Neural cell (in vitro differentiated cells): ENCODE measurements around the gene PRPSAP1. TPM values are rescaled to one million over a fixed set of nuclear protein-coding genes. Genes with fewer than 3 reads are reported as not detected.

Experiments
- H2AFZ ChIP-seq: fragments of 200-600, 300-800 bp; sonication (generic), shearing (Covaris generic); 2 replicates; pipeline ENCODE4 v1.6.0; 2014; ENCODE audit warnings: low read depth, mild to moderate bottlenecking, antibody characterized with exemption, low read length, moderate library complexity
- H3F3A ChIP-seq: fragments of 200-600 bp; shearing (Covaris generic); 2 replicates; pipeline ENCODE4 v1.6.1; 2016; ENCODE audit warnings: mild to moderate bottlenecking, moderate library complexity, mixed read lengths, antibody characterized with exemption, low read length; ENCODE audit not compliant: insufficient read depth, poor library complexity, severe bottlenecking
- H3K27ac ChIP-seq: fragments of 200-600, 300-800 bp; sonication (generic), shearing (Covaris generic); 2 replicates; pipeline ENCODE4 v1.5.1; 2014; ENCODE audit warnings: mild to moderate bottlenecking, low read length, moderate library complexity
- H3K27me3 ChIP-seq: fragments of 300-800, 200-600 bp; sonication (generic), shearing (Covaris generic); 2 replicates; pipeline ENCODE4 v1.6.0; 2014; ENCODE audit warnings: mild to moderate bottlenecking, low read depth, low read length, moderate library complexity; ENCODE audit not compliant: insufficient read depth
- H3K36me3 ChIP-seq: fragments of 300-800, 200-600 bp; sonication (generic), shearing (Covaris generic); 2 replicates; pipeline ENCODE4 v1.5.1; 2014; ENCODE audit warnings: mild to moderate bottlenecking, antibody characterized with exemption, low read length, moderate library complexity; ENCODE audit not compliant: insufficient read depth
- H3K4me2 ChIP-seq: fragments of 300-800, 200-600 bp; sonication (generic), shearing (Covaris generic); 2 replicates; pipeline ENCODE4 v1.6.0; 2014; ENCODE audit warnings: mild to moderate bottlenecking, low read length
- H3K4me3 ChIP-seq: fragments of 300-800, 200-600 bp; sonication (generic), shearing (Covaris generic); 2 replicates; pipeline ENCODE4 v1.5.1; 2014; ENCODE audit warnings: mild to moderate bottlenecking, low read length, moderate library complexity
- H3K79me2 ChIP-seq: fragments of 200-600 bp; shearing (Covaris generic); replicated peaks from 2 replicates; pipeline ENCODE4 v1.6.0; 2014; ENCODE audit warnings: mild to moderate bottlenecking, low read length, moderate library complexity; ENCODE audit not compliant: insufficient read depth
- H3K9ac ChIP-seq: fragments of 300-800, 200-600 bp; sonication (generic), shearing (Covaris generic); 2 replicates; pipeline ENCODE4 v1.6.1; 2016; ENCODE audit warnings: mild to moderate bottlenecking, low read length, mixed read lengths
- H3K9me2 ChIP-seq: fragments of 200-600 bp; shearing (Covaris generic); 2 replicates; pipeline ENCODE4 v1.6.1; 2016; ENCODE audit warnings: mild to moderate bottlenecking, low read length, mixed read lengths; ENCODE audit not compliant: insufficient read depth
- H3K9me3 ChIP-seq: fragments of 200-600, 300-800 bp; sonication (generic), shearing (Covaris generic); 2 replicates; pipeline ENCODE4 v1.6.1; 2016; ENCODE audit warnings: mild to moderate bottlenecking, mixed run types, low read length, moderate library complexity, mixed read lengths
- H4K20me1 ChIP-seq: fragments of 200-600 bp; shearing (Covaris generic); 2 replicates; pipeline ENCODE4 v1.6.1; 2016; ENCODE audit warnings: mild to moderate bottlenecking, mixed run types; ENCODE audit not compliant: insufficient read depth
- EP300 ChIP-seq: fragments of 450-650 bp; conservative IDR thresholded peaks from 2 replicates; pipeline ENCODE4 v1.6.1; 2014; ENCODE audit warnings: antibody characterized with exemption, mild to moderate bottlenecking, moderate library complexity; ENCODE audit not compliant: poor library complexity, severe bottlenecking
- EZH2 ChIP-seq: fragments of 200-600, 300-800 bp; shearing (Covaris generic), sonication (generic); IDR thresholded peaks from 2 replicates; pipeline ENCODE4 v1.6.1; 2014; ENCODE audit warnings: antibody characterized with exemption, low read length, borderline replicate concordance, mild to moderate bottlenecking; ENCODE audit not compliant: insufficient read depth, poor library complexity, severe bottlenecking
- MXI1 ChIP-seq: fragments of 450-650 bp; conservative IDR thresholded peaks from 2 replicates; pipeline ENCODE4 v1.6.1; 2014; ENCODE audit warnings: antibody characterized with exemption, mild to moderate bottlenecking; ENCODE audit not compliant: poor library complexity, severe bottlenecking
- POLR2AphosphoS5 ChIP-seq: IDR thresholded peaks from 2 replicates; pipeline ENCODE4 v1.6.1; 2012
- RAD21 ChIP-seq: fragments of 450-650 bp; conservative IDR thresholded peaks from 2 replicates; pipeline ENCODE4 v1.6.1; 2014; ENCODE audit warnings: antibody characterized with exemption, mild to moderate bottlenecking, moderate library complexity
- SMC3 ChIP-seq: fragments of 450-650 bp; conservative IDR thresholded peaks from 2 replicates; pipeline ENCODE4 v1.6.1; 2014; ENCODE audit warnings: antibody characterized with exemption, mild to moderate bottlenecking, moderate library complexity; ENCODE audit not compliant: poor library complexity
- TAF1 ChIP-seq: IDR thresholded peaks from 2 replicates; pipeline ENCODE4 v1.6.1; 2012; ENCODE audit warnings: low read depth
- polyA plus RNA-seq: library from polyadenylated mRNA; depleted of rRNA; stranded (reverse); fragments of >200 nt; gene quantifications from 2 replicates; pipeline ENCODE4 v1.2.3, GENCODE V29; 2014
- TF ChIP-seq, protein P1 (sequence below): fragments of 450-650 bp; IDR thresholded peaks from 2 replicates; pipeline ENCODE4 v1.5.1; 2014; ENCODE audit warnings: antibody characterized with exemption, mild to moderate bottlenecking, moderate library complexity; ENCODE audit not compliant: poor library complexity, severe bottlenecking
- TF ChIP-seq, protein P2 (sequence below): IDR thresholded peaks from 2 replicates; pipeline ENCODE4 v1.6.1; 2012; ENCODE audit warnings: borderline replicate concordance

The PRPSAP1 gene
- polyA plus RNA-seq, 1 donor from 2014 or later: 73.8 TPM

DNA sequence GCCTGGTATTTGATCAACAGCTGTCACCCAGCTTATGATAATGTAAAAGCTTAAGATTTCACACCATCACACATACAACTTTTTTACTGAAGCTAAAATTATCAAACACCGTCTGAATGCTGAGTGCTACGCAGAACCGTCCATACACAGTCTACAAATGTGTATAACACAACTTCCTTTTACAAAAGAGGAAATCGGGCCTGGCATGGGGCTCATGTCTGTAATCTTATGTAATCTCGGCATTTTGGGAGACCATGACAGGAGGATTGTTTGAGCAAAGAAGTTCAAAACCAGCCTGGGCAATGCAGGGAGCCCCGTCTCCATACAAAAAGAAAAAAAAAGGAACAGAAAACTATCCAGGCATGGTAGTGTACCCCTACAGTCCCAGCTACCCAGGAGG lies 26.0 kb downstream of the PRPSAP1 start:
- Histone ChIP-seq H3K4me3 (no peak overlapping the region), H3K9ac (no peak overlapping the region), H2AFZ (no peak overlapping the region), H3K4me2 (no peak overlapping the region), H3K9me2 (no peaks in the 10 kb centered on the region), H3K79me2 (no peaks in the 10 kb centered on the region), H3K27me3 (no peaks in the 10 kb centered on the region), H4K20me1 (no peaks in the 10 kb centered on the region), H3K27ac (no peak overlapping the region), H3K9me3 (no peaks in the 10 kb centered on the region), H3K36me3 (peaks cover 15% of the 10 kb centered on the region), H3F3A (no peaks in the 10 kb centered on the region)
- no peak for TF ChIP-seq SMC3
- TF ChIP-seq RAD21: no peak
- TF ChIP-seq MXI1: no peak
- no peak for TF ChIP-seq EZH2
- TF ChIP-seq TAF1: no peak
- no peak for TF ChIP-seq EP300
- TF ChIP-seq, protein P1, sequence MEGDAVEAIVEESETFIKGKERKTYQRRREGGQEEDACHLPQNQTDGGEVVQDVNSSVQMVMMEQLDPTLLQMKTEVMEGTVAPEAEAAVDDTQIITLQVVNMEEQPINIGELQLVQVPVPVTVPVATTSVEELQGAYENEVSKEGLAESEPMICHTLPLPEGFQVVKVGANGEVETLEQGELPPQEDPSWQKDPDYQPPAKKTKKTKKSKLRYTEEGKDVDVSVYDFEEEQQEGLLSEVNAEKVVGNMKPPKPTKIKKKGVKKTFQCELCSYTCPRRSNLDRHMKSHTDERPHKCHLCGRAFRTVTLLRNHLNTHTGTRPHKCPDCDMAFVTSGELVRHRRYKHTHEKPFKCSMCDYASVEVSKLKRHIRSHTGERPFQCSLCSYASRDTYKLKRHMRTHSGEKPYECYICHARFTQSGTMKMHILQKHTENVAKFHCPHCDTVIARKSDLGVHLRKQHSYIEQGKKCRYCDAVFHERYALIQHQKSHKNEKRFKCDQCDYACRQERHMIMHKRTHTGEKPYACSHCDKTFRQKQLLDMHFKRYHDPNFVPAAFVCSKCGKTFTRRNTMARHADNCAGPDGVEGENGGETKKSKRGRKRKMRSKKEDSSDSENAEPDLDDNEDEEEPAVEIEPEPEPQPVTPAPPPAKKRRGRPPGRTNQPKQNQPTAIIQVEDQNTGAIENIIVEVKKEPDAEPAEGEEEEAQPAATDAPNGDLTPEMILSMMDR: no peak
- TF ChIP-seq, protein P2, sequence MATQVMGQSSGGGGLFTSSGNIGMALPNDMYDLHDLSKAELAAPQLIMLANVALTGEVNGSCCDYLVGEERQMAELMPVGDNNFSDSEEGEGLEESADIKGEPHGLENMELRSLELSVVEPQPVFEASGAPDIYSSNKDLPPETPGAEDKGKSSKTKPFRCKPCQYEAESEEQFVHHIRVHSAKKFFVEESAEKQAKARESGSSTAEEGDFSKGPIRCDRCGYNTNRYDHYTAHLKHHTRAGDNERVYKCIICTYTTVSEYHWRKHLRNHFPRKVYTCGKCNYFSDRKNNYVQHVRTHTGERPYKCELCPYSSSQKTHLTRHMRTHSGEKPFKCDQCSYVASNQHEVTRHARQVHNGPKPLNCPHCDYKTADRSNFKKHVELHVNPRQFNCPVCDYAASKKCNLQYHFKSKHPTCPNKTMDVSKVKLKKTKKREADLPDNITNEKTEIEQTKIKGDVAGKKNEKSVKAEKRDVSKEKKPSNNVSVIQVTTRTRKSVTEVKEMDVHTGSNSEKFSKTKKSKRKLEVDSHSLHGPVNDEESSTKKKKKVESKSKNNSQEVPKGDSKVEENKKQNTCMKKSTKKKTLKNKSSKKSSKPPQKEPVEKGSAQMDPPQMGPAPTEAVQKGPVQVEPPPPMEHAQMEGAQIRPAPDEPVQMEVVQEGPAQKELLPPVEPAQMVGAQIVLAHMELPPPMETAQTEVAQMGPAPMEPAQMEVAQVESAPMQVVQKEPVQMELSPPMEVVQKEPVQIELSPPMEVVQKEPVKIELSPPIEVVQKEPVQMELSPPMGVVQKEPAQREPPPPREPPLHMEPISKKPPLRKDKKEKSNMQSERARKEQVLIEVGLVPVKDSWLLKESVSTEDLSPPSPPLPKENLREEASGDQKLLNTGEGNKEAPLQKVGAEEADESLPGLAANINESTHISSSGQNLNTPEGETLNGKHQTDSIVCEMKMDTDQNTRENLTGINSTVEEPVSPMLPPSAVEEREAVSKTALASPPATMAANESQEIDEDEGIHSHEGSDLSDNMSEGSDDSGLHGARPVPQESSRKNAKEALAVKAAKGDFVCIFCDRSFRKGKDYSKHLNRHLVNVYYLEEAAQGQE: no peak
- TF ChIP-seq POLR2AphosphoS5: no peak

GRCh38 chr17:76326306-76326705 lies 27.4 kb downstream of the PRPSAP1 start:
- Histone ChIP-seq H3K9me3 (no peaks in the 10 kb centered on the region), H3K36me3 (peaks cover 8% of the 10 kb centered on the region), H3F3A (no peaks in the 10 kb centered on the region), H3K27ac (no peak overlapping the region), H3K4me2 (no peak overlapping the region), H2AFZ (no peak overlapping the region), H3K9me2 (no peaks in the 10 kb centered on the region), H3K4me3 (no peak overlapping the region), H3K79me2 (no peaks in the 10 kb centered on the region), H3K9ac (no peak overlapping the region), H4K20me1 (no peaks in the 10 kb centered on the region), H3K27me3 (no peaks in the 10 kb centered on the region)
- TF ChIP-seq TAF1: no peak
- TF ChIP-seq, protein P1: no peak
- no peak for TF ChIP-seq EZH2
- no peak for TF ChIP-seq RAD21
- no peak for TF ChIP-seq MXI1
- TF ChIP-seq SMC3: no peak
- TF ChIP-seq EP300: no peak
- TF ChIP-seq, protein P2: no peak
